Measurements from ENCODE around the gene ATP6V1F.

DNA sequence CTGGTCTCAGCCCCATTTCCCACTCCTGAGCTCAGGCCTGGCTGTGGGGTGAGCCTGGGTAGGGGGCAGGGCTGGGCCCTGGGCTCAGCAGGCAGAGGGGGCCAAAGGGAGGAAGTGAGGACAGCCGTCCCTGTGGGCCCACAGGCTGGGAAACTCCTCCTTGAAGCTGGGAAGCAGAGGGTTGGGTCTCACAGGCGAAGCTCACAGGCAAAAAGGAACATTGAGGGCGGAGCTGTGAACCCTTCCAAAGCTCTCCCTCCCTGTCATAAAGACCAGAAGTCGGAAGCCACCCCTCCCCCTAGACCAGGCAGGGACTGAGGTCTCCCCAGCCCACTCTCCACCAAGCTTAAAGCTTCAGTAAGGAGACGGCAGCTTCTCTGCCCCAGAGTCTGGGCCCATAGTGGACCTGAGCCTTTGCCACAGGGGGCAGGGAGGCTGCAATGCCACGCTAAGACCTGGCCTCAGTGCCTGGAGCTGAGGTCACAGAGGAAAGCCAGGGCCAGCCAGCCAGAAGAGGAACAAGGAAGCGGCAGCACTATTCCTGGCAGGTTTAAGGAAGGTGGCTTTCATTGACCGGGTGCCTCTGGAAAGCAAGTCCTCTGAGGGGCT lies 48.9 kb downstream of the ATP6V1F start:
- TF ChIP-seq, protein P1, sequence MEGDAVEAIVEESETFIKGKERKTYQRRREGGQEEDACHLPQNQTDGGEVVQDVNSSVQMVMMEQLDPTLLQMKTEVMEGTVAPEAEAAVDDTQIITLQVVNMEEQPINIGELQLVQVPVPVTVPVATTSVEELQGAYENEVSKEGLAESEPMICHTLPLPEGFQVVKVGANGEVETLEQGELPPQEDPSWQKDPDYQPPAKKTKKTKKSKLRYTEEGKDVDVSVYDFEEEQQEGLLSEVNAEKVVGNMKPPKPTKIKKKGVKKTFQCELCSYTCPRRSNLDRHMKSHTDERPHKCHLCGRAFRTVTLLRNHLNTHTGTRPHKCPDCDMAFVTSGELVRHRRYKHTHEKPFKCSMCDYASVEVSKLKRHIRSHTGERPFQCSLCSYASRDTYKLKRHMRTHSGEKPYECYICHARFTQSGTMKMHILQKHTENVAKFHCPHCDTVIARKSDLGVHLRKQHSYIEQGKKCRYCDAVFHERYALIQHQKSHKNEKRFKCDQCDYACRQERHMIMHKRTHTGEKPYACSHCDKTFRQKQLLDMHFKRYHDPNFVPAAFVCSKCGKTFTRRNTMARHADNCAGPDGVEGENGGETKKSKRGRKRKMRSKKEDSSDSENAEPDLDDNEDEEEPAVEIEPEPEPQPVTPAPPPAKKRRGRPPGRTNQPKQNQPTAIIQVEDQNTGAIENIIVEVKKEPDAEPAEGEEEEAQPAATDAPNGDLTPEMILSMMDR (conservative IDR thresholded peaks at IDR 0.05; ENCODE audit: low read length) = no peak
- no peak for TF ChIP-seq EZH2phosphoT487 (IDR thresholded peaks at IDR 0.05; ENCODE audit: borderline replicate concordance)

All from Loucy (cell line).